Endometrial microvascular endothelial cells (primary cell): ENCODE measurements around the gene DEF6. TPM values are rescaled to one million over a fixed set of nuclear protein-coding genes. Genes with fewer than 3 reads are reported as not detected.
"Not testable (repeated sequence)": the region's sequence is repeated elsewhere in the genome, so short reads cannot be mapped to it uniquely, and the experiment has no call there.

ENCODE experiments used
- in situ Hi-C: cut with HindIII; loops from 2 replicates; pipeline ENCODE4 v1.10.0; 2017; ENCODE audit warnings: low sequenced_read_pairs, low pct_unique_long_range_greater_than_20kb; ENCODE audit errors: inconsistent ontology term
- total RNA-seq: library from RNA; depleted of rRNA; stranded (reverse); fragments of >200 nt; gene quantifications from one replicate; pipeline ENCODE4 v1.2.3, GENCODE V29; 2015; ENCODE audit errors: inconsistent ontology term

Gene DEF6
- total RNA-seq, 1 donor from 2014 or later: 1.6 TPM

GRCh38 chr6:35302604-35303241, 5.1 kb downstream of the DEF6 start:
- in situ Hi-C loops: no loop called here

- in situ Hi-C loops: no loop called here
These were observed 6.7 kb downstream of the DEF6 start for GRCh38 chr6:35304299-35304698.

GRCh38 chr6:35305117-35305516, 7.5 kb downstream of the DEF6 start:
- in situ Hi-C loops: no loop called here

DNA sequence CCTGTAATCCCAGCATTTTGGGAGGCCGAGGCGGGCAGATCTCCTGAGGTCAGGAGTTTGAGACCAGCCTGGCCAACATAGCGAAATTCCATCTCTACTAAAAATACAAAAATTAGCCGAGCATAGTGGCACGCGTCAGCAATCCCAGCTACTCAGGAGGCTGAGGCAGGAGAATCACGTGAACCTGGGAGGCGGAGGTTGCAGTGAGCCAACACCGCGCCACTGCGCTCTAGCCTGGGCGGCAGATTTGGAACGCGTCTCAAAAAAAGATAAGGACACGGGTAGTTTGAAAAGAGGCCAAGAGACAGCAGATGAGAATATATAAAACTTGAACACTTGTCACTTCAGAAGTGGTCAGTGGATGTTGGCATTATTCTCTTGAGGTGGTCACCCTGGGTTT, 9.5 kb downstream of the DEF6 start:
- in situ Hi-C loops: not testable (repeated sequence)

- in situ Hi-C loops: not testable (repeated sequence)
These were observed 10.9 kb downstream of the DEF6 start for GRCh38 chr6:35308543-35308942.

- in situ Hi-C loops: no loop called here
These were observed 12.1 kb downstream of the DEF6 start for GRCh38 chr6:35309611-35310264.

GRCh38 chr6:35310265-35310831, 12.7 kb downstream of the DEF6 start:
- in situ Hi-C loops: no loop called here

DNA sequence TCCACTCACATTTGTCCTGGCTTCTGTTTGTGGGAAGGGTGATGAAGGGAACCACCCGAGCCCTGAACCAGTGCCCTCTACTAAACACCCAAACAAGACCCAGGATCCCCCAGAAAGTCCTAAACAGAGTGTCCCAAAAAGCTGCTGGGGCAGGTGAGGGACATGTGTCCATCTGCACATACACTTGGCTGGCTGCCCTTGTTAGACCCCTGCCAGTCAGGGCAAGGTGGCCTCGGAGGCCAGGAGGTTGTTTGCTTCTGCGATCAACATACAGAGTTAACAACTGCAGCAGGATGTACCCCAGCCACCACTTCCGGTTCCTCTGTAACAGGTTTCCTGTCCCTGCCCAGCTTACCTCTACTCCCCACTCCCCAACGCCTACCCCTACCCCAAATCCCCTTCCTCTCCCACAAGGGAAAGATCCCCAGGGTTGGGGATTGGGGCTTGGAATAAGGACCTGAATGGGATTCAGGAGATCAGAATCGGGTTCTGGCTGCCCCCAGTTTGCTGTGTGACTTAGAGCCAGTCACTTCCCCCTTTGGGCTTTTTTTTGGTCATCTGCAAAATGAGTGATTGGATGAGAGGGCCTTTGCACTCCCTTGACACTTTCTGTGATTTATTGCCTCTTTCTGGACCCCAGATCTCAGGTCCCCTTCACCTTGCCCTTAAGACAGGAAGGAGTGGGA, 13.9 kb downstream of the DEF6 start:
- in situ Hi-C loops: no loop called here

DNA sequence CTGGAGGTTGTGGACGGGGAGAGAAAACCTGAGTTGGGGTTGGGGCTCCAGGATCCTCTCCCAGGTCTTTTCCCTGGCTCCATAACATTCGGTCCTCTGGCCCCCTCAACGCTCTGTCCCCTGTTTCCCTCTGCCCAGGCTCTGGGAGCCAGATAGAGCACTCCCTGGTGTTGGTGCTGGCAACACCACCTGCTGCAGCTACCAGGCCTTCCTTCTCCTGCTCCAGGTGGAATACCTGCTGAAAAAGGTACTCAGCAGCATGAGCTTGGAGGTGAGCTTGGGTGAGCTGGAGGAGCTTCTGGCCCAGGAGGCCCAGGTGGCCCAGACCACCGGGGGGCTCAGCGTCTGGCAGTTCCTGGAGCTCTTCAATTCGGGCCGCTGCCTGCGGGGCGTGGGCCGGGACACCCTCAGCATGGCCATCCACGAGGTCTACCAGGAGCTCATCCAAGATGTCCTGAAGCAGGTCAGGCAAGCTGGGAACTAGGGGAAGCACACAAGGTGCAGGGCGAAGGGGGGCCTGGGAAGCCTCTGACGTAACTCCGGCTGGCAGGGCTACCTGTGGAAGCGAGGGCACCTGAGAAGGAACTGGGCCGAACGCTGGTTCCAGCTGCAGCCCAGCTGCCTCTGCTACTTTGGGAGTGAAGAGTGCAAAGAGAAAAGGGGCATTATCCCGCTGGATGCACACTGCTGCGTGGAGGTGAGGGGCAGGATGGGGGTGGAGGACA, 14.6 kb downstream of the DEF6 start:
- in situ Hi-C loops: no loop called here

DNA sequence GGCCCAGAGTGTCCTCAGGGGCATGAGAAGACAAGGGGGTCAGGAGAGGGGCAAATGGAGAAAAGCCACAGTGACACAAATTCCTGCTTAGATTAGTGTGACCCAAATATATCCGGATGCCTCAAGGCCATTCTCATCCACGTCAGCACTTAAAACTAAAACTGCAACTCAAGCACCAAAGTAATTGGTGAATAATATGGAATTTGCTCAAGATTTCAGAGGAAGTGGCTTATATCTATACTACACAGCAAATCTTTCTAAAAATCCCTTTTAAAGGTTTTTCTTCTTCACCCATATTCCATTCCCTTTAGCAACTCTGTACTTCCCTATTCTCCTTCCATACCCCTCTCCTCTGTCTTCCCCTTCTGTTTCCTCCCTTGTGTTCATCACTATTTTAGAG, 15.2 kb downstream of the DEF6 start:
- in situ Hi-C loops: no loop called here

DNA sequence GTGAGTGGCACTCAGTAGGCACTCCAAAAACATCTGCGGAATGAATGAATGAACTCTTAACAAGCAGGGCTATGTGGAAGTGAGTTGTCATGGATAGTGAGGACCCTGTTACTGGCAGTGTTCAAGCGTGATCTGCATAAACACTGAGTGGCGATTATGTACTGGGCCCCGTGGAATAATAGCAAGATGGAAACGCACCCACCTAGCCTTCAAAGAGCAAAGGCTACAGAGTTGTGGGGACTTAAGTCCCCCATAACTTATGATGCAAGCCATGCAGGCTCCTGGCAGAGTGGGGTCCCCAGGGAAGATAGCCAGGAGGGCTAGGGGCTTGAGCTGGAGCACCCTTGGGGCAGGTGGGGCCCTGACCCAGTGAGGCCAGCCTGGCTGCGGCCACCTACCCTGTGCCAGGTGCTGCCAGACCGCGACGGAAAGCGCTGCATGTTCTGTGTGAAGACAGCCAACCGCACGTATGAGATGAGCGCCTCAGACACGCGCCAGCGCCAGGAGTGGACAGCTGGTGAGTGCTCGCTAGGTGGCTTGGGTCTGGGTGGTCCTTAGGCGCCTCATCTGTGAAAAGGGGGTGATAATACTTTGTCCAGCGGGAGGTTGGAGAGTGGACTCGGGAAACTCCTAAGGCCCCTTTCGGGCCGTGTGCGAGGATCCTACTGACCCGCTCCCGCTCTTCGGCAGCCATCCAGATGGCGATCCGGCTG, 20.0 kb downstream of the DEF6 start:
- in situ Hi-C loops: no loop called here

- in situ Hi-C loops: no loop called here
These were observed 20.9 kb downstream of the DEF6 start for GRCh38 chr6:35318196-35319171.

GRCh38 chr6:35319346-35320030, 21.9 kb downstream of the DEF6 start:
- in situ Hi-C loops: no loop called here

- in situ Hi-C loops: no loop called here
These were observed 22.4 kb downstream of the DEF6 start for GRCh38 chr6:35320031-35320410.

DNA sequence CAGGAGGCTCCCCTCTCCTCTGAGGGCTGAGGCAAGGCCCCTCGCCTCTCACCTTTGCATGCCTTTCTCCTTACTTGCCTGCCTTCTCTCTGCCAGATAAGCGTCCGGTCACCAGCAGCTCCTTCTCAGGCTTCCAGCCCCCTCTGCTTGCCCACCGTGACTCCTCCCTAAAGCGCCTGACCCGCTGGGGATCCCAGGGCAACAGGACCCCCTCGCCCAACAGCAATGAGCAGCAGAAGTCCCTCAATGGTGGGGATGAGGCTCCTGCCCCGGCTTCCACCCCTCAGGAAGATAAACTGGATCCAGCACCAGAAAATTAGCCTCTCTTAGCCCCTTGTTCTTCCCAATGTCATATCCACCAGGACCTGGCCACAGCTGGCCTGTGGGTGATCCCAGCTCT, 23.5 kb downstream of the DEF6 start:
- in situ Hi-C loops: no loop called here

DNA sequence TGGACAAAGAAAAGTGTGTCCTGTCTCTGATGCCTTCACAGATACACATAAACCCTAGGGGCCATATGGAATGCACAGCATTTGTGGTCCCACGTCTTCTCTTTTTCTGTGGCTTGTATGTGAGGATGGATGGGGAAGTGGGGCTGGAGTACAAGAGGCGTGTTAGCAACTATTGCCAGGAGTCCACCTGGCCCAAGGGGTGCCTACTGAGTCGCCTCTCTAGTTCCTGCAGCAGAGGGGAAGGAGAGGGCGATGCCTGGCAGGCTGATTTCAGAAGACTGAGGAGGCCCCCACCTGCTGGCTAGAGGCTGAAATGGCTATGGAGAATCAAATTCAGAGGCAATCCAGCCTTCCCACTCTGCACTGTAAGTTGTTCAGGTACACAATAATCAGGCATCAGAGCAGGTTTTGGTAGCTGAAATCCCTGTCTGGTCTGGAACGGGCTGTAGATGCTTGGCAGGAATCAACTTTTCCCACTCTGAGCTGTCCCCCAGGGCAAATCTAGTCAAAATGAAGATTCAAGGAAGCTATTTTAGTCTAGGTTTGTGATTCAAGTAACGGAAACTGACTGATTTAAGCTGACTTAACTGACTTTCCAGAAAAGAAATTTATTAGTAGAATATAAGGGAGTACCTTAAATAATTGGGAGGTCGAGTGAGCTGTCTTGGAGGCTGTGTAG, 29.9 kb downstream of the DEF6 start:
- in situ Hi-C loops: loop anchor here (25.0 kb wide), 1 partner anchor 110 kb away; no protein-coding TSS in a partner anchor
